Panc1 (cell line): Measurements from ENCODE around the gene KLF12. TPM values are rescaled to one million over a fixed set of nuclear protein-coding genes. Genes with fewer than 3 reads are reported as not detected.

Source experiments
- ATAC-seq: fragments of 200-7000 bp; cut with Tn5 transposase; 2 replicates; pipeline ENCODE4 v1.9.1; 2020; ENCODE audit warnings: mild to moderate bottlenecking, moderate library complexity
- BruUV-seq: library from RNA; stranded (reverse); fragments of 400-500 nt; replicated peaks from 2 replicates; lab custom pipeline; 2021; lab: Mats Ljungman, UMichigan
- CTCF ChIA-PET: fragments of 300-600 bp; sonication (Branson Sonifier 250); formaldehyde crosslinking; loops from one replicate; lab custom pipeline; 2022; ENCODE audit warnings: antibody characterized with exemption; lab: Charles Lee
- POLR2A ChIA-PET: fragments of 300-600 bp; sonication (Branson Sonifier 250); formaldehyde crosslinking; loops from one replicate; lab custom pipeline; 2022; ENCODE audit warnings: antibody characterized with exemption; lab: Charles Lee
- DNase-seq: peaks from one replicate; pipeline ENCODE4 v3.0.0-alpha.2; 2010; ENCODE audit warnings: low read depth, low spot score
- H3K27ac ChIP-seq: 2 replicates; pipeline ENCODE4 v1.5.1; 2011; ENCODE audit warnings: mild to moderate bottlenecking, low read length, inconsistent platforms
- H3K27me3 ChIP-seq: fragments of 200-500 bp; sonication (Bioruptor generic); 2 replicates; pipeline ENCODE4 v1.6.0; 2014; ENCODE audit warnings: low read length, inconsistent platforms; ENCODE audit not compliant: control insufficient read depth, insufficient read depth
- H3K36me3 ChIP-seq: fragments of 200-500 bp; sonication (Bioruptor generic); 2 replicates; pipeline ENCODE4 v1.5.1; 2014; ENCODE audit warnings: inconsistent platforms, mild to moderate bottlenecking, low read length, moderate library complexity; ENCODE audit not compliant: control insufficient read depth, insufficient read depth
- H3K4me1 ChIP-seq: 2 replicates; pipeline ENCODE4 v1.5.1; 2011; ENCODE audit warnings: inconsistent platforms, mild to moderate bottlenecking, low read length, moderate library complexity; ENCODE audit not compliant: control insufficient read depth, insufficient read depth
- H3K4me3 ChIP-seq, 2 experiments: 2 replicates each; pipeline ENCODE4 v1.5.1; 2011 to 2012; ENCODE audit warnings: low read depth in 2 of 2, low read length in 2 of 2, mild to moderate bottlenecking in 2 of 2, inconsistent platforms in 1 of 2, moderate library complexity in 1 of 2
- H3K9me3 ChIP-seq: fragments of 200-500 bp; sonication (Bioruptor generic); 2 replicates; pipeline ENCODE4 v1.5.1; 2014; ENCODE audit warnings: low read depth, mild to moderate bottlenecking, inconsistent platforms, low read length, moderate library complexity; ENCODE audit not compliant: control insufficient read depth, insufficient read depth
- CTCF ChIP-seq: fragments of 450-650 bp; IDR thresholded peaks from 2 replicates; pipeline ENCODE4 v1.5.1; 2017; ENCODE audit warnings: mild to moderate bottlenecking
- POLR2AphosphoS5 ChIP-seq: IDR thresholded peaks from 2 replicates; pipeline ENCODE4 v1.6.1; 2012; ENCODE audit warnings: mild to moderate bottlenecking, low read depth, low read length, moderate library complexity
- REST ChIP-seq, 2 experiments: IDR thresholded peaks; 2 replicates each; pipeline ENCODE4 v1.6.1; 2011 to 2012; ENCODE audit warnings: low read depth in 2 of 2, control low read depth in 1 of 2, low read length in 1 of 2, mild to moderate bottlenecking in 1 of 2, moderate library complexity in 1 of 2; ENCODE audit not compliant: insufficient read depth in 1 of 2
- SIN3A ChIP-seq: IDR thresholded peaks from 2 replicates; pipeline ENCODE4 v1.6.1; 2012; ENCODE audit warnings: low read depth, mild to moderate bottlenecking, low read length, moderate library complexity, borderline replicate concordance; ENCODE audit not compliant: insufficient read depth
- TCF7L2 ChIP-seq: IDR thresholded peaks from 2 replicates; pipeline ENCODE4 v1.6.1; 2011; ENCODE audit warnings: mild to moderate bottlenecking, low read depth, low read length, inconsistent platforms
- in situ Hi-C: cut with HindIII; loops from 2 replicates; pipeline ENCODE4 v1.10.0; 2016; ENCODE audit warnings: low sequenced_read_pairs, low pct_unique_long_range_greater_than_20kb
- intact Hi-C: fragments of 100-400 bp; cut with micrococcal nuclease; formaldehyde crosslinking; loops from one replicate; pipeline ENCODE4 v1.10.0; 2022; ENCODE audit not compliant: unreplicated experiment
- total RNA-seq: library from RNA; stranded (reverse); gene quantifications from one replicate; pipeline ENCODE4 v1.2.1, GENCODE V29; 2021; ENCODE audit not compliant: unreplicated experiment

Gene KLF12
- total RNA-seq, 1 experiment from 2014 or later, result 4.2 TPM

- ChIA-PET POLR2A (no interaction called here), CTCF (no interaction called here)
- ATAC-seq, result no peak
- in situ Hi-C loops (no loop called here), intact Hi-C loops (no loop called here)
- H3K9me3 ChIP-seq, result 0 out of 2 replicates have a peak, but pooled peaks cover 7% of the 10 kb centered on the region
- H3K27ac ChIP-seq, result no peak overlapping the region
- no peak overlapping the region for H3K4me3 ChIP-seq
- TF ChIP-seq TCF7L2, result no peak
- no peak for TF ChIP-seq SIN3A
- no peak for TF ChIP-seq CTCF
- TF ChIP-seq POLR2AphosphoS5, result no peak
- TF ChIP-seq REST (IDR thresholded peaks at IDR 0.05; ENCODE audit: insufficient read depth in 1 of 2, low read depth in 2 of 2, low read length in 1 of 2), result no peak
- no TSS peak for BruUV-seq
- no peak for DNase-seq
- no peaks in the 10 kb centered on the region for H3K36me3 ChIP-seq
- H3K27me3 ChIP-seq, result no peaks in the 10 kb centered on the region
- H3K4me1 ChIP-seq, result no peaks in the 10 kb centered on the region
These were observed 15.9 kb downstream of the KLF12 start for GRCh38 chr13:74118328-74118727.

- ChIA-PET CTCF (no interaction called here), POLR2A (no interaction called here)
- TF ChIP-seq REST (IDR thresholded peaks at IDR 0.05; ENCODE audit: insufficient read depth in 1 of 2, low read depth in 2 of 2, low read length in 1 of 2) (no peak), CTCF (no peak), POLR2AphosphoS5 (no peak), SIN3A (no peak), TCF7L2 (no peak)
- intact Hi-C loops (no loop called here), in situ Hi-C loops (no loop called here)
- H3K27me3 ChIP-seq, result no peaks in the 10 kb centered on the region
- H3K27ac ChIP-seq, result no peak overlapping the region
- H3K36me3 ChIP-seq, result no peaks in the 10 kb centered on the region
- DNase-seq (no peak), ATAC-seq (no peak)
- H3K4me3 ChIP-seq, result no peak overlapping the region
- 0 out of 2 replicates have a peak, but pooled peaks cover 7% of the 10 kb centered on the region for H3K9me3 ChIP-seq
- BruUV-seq, result no TSS peak
- no peaks in the 10 kb centered on the region for H3K4me1 ChIP-seq
These were observed 16.9 kb downstream of the KLF12 start for GRCh38 chr13:74117207-74117705.
